Measurements from ENCODE around the gene SH3GLB2.

The SH3GLB2 gene

GRCh38 chr9:129064499-129064908 is 36.4 kb upstream of the SH3GLB2 start:
- in situ Hi-C loops (cut with HindIII; ENCODE audit: low sequenced_read_pairs), result no loop called here
- TF ChIP-seq CTCF (IDR thresholded peaks at IDR 0.05; ENCODE audit: low read depth, low read length, missing control alignments), result no peak
- no peak overlapping the region for H3K4me3 ChIP-seq (ENCODE audit: low read depth, low read length)
- no peak for DNase-seq (ENCODE audit: low read depth)

- H3K4me3 ChIP-seq (ENCODE audit: low read depth, low read length), result no peak overlapping the region
- DNase-seq (ENCODE audit: low read depth), result no peak
- in situ Hi-C loops (cut with HindIII; ENCODE audit: low sequenced_read_pairs), result no loop called here
- TF ChIP-seq CTCF (IDR thresholded peaks at IDR 0.05; ENCODE audit: low read depth, low read length, missing control alignments), result no peak
These were observed 34.9 kb upstream of the SH3GLB2 start for GRCh38 chr9:129063061-129063460.

DNA sequence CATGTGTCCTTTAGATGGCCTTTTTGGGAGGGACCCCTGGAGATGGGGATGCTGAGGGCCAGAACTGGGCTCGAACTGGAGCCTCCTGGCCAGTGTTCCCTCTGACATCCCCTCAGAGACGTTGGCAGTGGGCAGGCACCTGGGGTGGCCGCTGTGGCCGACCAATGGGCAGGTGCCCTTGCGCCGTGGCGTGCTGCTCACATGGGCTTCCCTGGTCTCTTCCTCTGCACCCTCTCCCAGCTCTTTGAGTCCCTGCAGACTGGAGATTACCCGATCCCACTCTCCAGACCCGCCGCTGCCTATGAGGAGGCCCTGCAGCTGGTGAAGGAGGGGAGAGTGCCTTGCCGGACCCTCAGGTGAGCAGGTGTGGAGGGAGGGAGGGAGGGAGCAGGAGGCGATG is 32.9 kb upstream of the SH3GLB2 start:
- in situ Hi-C loops (cut with HindIII; ENCODE audit: low sequenced_read_pairs), result no loop called here
- no peak for TF ChIP-seq CTCF (IDR thresholded peaks at IDR 0.05; ENCODE audit: low read depth, low read length, missing control alignments)
- no peak for DNase-seq (ENCODE audit: low read depth)
- H3K4me3 ChIP-seq (ENCODE audit: low read depth, low read length), result no peak overlapping the region

- in situ Hi-C loops (cut with HindIII; ENCODE audit: low sequenced_read_pairs), result no loop called here
- H3K4me3 ChIP-seq (ENCODE audit: low read depth, low read length), result no peak overlapping the region
- DNase-seq (ENCODE audit: low read depth), result no peak
These were observed 32.0 kb upstream of the SH3GLB2 start for GRCh38 chr9:129059796-129060785.

GRCh38 chr9:129058965-129059795 is 31.0 kb upstream of the SH3GLB2 start:
- DNase-seq (ENCODE audit: low read depth), result no peak
- in situ Hi-C loops (cut with HindIII; ENCODE audit: low sequenced_read_pairs), result no loop called here
- no peak for TF ChIP-seq CTCF (IDR thresholded peaks at IDR 0.05; ENCODE audit: low read depth, low read length, missing control alignments)
- H3K4me3 ChIP-seq (ENCODE audit: low read depth, low read length), result no peak overlapping the region

More at GRCh38 chr9:129059796-129060785, 32.0 kb upstream of the SH3GLB2 start:
- no peak for TF ChIP-seq CTCF (IDR thresholded peaks at IDR 0.05; ENCODE audit: low read depth, low read length, missing control alignments)

DNA sequence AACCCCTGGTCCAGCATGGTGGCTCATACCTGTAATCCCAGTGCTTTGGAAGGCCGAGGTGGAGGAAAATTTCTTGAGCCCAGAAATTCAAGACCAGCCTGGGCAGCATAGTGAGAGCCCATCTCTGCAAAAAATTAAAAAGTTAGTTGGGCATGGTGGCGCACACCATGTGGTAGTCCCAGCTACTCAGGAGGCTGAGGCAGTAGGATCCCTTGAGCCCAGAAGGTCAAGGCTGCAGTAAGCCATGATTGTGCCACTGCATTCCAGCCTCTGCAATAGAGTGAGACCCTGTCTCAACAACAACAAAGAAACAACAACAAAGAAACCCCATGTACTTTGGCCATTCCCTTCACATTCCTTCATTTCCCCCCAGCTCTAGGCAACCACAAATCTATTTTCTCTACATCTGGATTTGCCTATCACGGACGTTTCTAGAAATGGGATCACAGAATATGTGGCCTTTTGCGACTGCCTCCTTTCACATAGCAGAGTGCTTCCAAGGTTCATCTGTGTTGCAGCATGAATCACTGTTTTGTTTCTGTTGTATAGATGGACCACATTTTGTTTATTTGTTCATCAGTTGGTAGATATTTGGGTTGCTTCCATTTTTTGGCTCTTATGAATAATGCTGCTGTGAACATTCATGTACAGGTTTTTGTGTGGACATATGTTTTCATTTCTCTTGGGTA is 26.2 kb upstream of the SH3GLB2 start:
- in situ Hi-C loops (cut with HindIII; ENCODE audit: low sequenced_read_pairs), result no loop called here
- TF ChIP-seq CTCF (IDR thresholded peaks at IDR 0.05; ENCODE audit: low read depth, low read length, missing control alignments), result no peak
- DNase-seq (ENCODE audit: low read depth), result no peak
- no peak overlapping the region for H3K4me3 ChIP-seq (ENCODE audit: low read depth, low read length)

Measured in astrocyte of the cerebellum (primary cell).